Renal cortex interstitium (tissue), 11 donors: Measurements from ENCODE around the gene VAV2. TPM values are rescaled to one million over a fixed set of nuclear protein-coding genes. Genes with fewer than 3 reads are reported as not detected.

Experiments
- DNase-seq, 11 donors: peaks; one replicate each; pipeline ENCODE4 v3.0.0-alpha.2; 2013; ENCODE audit warnings: low read depth in 9 of 11, low spot score in 4 of 11; ENCODE audit errors: extremely low read depth in 1 of 11
- polyA plus RNA-seq, 3 donors: library from polyadenylated mRNA; unstranded; fragments of 120-200 nt; gene quantifications; one replicate each; pipeline ENCODE4 v1.2.1, GENCODE V29; 2013; ENCODE audit not compliant: insufficient read length in 3 of 3

Gene VAV2
- polyA plus RNA-seq, 3 donors: 37.2 to 66.2 (median 40.4) TPM

DNA sequence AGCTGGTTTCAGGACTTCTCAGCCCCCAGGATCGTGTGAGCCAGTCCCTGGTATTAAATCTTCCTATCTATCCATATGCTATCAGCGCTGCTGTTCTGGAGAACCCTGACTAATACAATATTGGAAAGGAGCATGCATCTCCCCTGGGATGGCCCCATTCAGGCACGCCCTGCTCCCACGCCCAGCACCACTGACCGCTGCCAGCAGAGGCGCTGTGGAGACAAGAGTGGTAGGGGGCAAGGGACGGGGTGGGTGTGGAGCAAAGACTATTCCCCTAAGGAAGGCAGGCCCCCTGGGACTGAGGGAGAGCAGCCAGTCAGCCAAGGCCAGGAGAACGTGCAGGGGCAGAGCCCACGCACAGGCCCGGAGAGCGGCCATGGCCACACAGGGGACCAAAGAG lies 116.0 kb downstream of the VAV2 start:
- DNase-seq: no peak

DNA sequence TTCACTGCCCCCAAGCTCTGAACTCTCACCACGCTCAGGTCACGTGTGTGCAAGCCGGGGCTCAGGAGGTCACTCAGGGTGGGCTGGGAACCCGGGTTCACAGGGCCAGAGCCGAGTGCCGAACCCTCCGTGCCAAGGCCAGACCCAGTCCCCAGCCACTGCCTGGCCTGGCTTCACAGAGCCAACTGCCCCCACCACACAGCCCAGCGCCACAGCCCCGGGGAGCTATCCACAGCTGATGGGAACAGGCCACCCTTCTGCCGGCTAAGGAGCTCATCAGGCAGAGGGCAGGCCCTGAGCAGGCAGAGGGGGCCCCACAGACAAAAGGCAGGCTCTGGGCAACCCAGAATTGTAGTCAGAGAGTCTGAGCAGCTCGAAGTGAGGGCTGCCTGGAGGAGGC lies 117.0 kb downstream of the VAV2 start:
- no peak for DNase-seq

GRCh38 chr9:133874659-133875058 lies 117.5 kb downstream of the VAV2 start:
- no peak for DNase-seq

GRCh38 chr9:133874060-133874657 lies 118.0 kb downstream of the VAV2 start:
- DNase-seq: no peak

DNA sequence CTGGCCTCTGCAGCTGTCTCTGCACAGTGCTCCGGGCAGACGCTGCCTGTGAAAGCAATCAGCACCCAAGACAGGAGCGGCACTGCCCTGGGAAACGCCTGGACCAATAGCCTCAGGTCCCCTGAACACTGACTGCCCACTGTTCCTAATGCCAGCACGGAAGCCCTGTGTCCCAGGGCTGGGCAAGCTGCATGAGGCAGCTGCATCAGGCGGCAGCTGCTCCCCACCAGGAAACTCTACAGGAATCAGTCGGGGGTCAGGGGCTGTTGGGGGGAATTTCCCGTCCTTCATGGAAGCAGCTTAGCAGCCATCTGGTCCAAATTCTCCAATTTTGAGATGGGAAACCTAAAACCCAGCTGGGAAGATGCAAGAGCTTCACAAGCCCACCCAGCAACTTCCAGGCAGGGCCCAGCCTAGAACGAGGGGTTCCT lies 118.6 kb downstream of the VAV2 start:
- DNase-seq: no peak

- no peak for DNase-seq
Measured at GRCh38 chr9:133873009-133873408, 119.1 kb downstream of the VAV2 start.

DNA sequence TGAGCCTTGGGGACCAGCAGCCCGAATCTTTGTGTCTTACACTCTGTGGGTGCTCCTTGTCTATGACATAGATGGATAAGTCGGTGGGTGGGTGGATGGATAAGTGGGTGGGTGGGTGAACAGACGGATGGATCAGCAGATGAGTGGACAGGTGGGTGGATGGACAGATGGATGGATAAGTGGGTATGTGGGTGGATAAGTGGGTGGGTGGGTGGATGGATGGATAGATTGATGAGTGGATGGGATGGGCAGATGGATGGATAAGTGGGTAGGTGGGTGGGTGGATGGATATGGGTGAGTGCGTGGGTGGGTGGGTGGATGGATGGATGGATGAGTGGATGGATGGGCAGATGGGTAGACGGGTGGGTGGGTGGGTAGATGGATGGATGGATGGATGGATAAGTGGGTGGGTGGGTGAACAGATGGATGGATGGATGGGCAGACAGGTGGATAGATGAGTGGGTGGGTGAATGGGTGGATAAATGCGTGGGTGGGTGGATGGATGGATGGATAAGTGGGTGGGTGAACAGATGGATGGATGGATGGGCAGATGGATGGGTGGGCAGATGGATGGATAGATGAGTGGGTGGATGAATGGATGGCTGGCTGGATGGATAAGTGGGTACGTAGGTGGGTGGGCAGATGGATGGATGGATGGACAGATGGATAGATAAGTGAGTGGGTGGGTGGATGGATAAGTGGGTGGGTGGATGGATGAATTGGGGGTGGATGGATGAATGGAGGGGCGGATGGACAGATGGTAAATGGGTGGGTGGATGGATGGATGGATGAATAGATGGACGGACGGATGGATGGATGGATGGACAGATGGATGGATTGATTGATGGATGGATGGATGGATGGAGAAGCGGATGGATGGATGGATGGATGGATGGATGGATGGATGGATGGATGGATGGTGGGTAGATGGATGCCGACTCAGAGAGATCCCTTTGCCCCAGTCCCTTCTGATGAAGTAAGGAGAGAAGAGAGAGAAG lies 121.2 kb downstream of the VAV2 start:
- no peak for DNase-seq

DNA sequence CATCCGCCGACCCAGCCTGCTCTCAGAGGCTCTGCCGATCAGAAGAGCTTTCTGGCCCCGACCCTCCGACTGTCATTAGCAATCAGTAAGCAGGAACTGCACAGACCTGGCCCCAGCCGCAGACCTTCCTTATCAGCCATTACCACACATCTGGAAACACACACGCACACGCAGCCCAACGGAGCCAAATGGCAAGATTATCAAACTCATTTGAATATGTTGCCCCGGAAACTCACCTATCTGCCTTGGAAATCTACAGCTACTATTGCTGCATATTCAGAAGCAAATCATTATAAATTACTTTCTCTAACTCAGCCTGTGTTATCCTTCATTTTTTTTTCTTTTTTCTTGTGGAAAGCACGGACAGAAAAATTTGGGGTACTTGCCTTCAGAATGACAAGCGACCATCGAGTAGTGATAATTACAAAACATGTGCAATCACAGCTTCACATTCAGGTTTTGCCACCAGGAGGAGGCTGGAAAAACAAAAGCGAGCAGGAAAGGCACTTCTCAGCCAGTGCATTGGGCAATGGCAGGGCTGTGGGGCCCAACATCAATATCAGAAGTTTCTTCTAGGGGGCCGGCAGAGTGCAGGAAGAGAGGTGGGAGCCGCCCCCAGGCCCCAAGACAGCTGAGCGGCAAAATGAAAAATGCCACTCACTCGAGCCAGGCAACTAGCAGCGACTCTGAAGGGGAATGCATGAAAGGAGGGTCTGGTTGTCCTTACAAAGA lies 122.3 kb downstream of the VAV2 start:
- no peak for DNase-seq

DNA sequence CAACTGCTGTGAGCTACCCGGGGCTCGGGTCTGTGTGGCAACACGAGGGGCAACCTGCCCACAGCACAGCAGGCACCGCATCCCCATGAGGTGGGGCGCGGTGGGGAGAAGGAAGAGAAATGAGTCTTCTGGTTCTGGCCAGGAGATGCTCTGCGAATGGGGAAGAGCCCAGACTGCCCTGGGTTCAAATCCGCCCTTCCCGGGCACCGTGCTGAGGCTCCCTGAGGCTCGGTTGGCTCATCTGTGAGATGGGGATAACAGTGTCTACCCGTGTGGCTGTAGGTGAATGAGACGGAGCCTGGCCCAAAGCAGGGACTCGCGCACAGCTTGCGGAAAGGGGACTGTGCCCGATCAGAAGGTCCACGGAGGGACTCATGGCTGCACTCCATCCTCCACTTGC lies 123.9 kb downstream of the VAV2 start:
- no peak for DNase-seq

DNA sequence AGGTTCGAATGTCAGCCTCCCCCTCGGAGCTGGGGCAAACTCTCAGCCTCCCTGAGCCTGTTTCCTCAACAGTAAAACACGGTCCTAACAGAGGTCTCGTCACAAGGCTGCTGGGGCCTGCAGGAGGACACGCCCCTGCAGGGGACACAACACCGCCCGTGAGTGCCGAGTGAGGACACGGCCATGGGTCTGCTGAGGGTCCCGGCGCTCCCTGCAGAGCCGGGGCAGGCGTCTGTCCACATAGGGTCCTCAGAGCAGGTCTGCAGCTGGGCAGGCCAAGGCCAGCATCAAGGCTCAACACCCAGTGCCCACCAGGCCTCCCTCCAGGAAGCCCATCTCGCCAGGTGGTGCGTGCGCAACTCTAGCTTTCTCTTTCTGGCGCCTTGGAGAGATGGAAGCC lies 125.2 kb downstream of the VAV2 start:
- no peak for DNase-seq

- DNase-seq: peak in 1 of 11 donors; percentile 34
Measured at GRCh38 chr9:133864011-133864410, 128.1 kb downstream of the VAV2 start.

GRCh38 chr9:133863257-133863592 lies 128.9 kb downstream of the VAV2 start:
- DNase-seq: no peak

- DNase-seq: no peak
Measured at GRCh38 chr9:133862585-133863256, 129.4 kb downstream of the VAV2 start.

GRCh38 chr9:133861692-133862091 lies 130.4 kb downstream of the VAV2 start:
- DNase-seq: no peak

DNA sequence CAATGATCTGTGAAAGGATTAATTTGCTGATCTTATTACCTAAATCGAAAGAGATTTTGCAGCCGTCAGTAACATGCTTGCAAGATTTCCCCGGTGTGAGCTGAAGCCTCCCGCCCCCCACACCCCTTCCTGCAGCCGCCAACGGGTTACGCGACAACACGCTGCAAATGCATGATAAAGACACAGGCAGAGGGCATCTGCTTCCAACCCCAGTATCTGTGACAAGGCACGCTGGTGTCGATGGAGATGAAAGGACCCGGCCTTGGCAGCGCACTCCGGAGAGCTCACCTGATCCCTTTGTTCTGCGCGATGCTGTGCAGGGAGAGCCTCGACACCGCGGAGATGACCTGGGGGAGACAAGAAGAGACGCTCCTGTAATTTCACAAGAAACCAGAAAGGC lies 131.0 kb downstream of the VAV2 start:
- DNase-seq: no peak

- no peak for DNase-seq
Measured at GRCh38 chr9:133858771-133859170, 133.4 kb downstream of the VAV2 start.

GRCh38 chr9:133857639-133858038 lies 134.5 kb downstream of the VAV2 start:
- DNase-seq: no peak

- DNase-seq: no peak
Measured at GRCh38 chr9:133856798-133857197, 135.3 kb downstream of the VAV2 start.

DNA sequence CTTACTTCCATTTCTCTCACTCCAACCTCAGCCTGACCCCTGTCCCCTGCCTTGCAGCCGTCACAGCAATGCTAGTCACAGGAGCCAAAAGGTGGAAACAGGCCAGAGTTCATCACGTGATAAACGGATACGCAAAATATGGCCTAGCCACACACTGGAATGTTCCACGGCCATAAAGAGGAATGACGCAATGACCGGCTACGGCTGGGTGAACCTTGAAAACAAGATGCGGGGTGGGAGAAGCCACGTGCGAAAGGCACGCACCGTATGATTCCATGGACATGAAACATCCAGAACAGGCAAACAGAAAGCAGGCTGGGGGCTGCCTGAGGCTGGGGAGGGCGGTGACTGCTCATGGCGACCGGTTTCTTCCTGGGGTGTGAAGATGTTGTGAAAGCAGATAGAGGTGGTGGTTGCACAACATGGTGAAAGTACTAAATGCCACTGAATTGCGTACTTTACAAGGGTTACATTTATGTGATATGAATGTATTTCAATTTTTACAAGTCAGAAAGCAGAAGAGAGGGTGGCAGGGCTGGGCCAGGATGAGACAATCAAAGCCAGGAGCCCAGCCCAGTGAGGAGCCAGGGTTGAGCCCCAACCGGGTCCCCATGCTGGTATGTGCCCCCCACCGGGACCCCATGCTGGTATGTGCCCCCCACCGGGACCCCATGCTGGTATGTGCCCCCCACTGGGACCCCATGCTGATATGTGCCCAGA lies 136.2 kb downstream of the VAV2 start:
- DNase-seq: peak in 7 of 11 donors; percentile 48 to 73 (median 62)
